Measurements from ENCODE around the gene LGR6.

The LGR6 gene

DNA sequence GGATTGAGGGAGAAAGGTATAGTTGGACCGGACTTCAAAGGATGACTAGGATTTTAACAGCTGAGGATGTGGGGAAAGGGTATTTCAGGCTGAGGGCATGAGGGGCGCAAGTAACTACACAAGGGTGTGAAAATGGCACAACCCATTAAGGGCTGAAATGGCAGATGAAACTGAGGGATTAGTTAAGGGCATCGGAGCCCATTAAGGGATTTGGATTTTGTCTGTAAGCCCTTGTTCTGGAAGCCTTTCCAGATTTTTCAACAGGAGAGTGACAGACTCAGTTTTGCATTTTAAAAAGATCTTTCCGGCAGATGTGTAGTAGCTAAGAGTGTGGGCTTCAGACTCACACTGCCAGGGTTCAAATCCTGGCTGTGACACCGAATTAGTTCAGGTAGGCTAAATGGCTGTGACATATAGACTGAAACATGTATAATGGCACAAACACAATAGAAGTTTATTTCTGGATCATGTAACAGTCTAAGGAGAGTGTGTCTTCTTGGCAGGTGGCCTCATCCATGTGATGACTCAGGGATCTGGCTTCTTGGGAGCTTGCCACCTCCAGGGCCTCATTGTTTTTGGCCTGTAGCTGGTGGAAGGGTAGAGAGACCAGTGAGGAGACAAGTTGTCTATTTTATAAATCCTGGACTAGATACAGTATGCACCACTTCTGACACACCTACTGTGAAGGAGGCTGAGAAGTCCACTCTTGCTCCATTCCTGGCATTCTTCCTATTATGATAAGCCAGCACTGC, 98.5 kb downstream of the LGR6 start:
- DNase-seq (no peak), ATAC-seq (no peak)

- no peak for ATAC-seq
- DNase-seq: no peak
Observed at GRCh38 chr1:202292773-202293172, 99.2 kb downstream of the LGR6 start.

DNA sequence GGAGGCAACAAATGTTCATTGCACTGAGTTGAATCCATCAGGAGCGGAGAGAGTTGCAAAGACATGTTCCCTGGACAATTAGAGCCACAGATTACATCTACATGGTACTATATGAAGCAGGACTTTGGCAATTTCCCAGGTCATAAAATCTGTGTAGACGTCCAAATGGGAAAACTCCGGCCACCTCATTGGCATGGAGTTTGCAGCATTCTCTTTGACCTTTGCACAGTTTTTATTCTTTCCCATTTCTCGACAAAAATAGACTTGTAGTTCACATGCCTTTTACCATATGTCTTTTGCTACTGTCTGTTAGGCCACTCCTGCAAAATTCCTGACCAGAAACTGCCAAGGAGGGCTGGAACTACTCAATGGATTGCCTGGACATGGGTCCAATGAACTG, 100.0 kb downstream of the LGR6 start:
- no peak for ATAC-seq
- DNase-seq: no peak

DNA sequence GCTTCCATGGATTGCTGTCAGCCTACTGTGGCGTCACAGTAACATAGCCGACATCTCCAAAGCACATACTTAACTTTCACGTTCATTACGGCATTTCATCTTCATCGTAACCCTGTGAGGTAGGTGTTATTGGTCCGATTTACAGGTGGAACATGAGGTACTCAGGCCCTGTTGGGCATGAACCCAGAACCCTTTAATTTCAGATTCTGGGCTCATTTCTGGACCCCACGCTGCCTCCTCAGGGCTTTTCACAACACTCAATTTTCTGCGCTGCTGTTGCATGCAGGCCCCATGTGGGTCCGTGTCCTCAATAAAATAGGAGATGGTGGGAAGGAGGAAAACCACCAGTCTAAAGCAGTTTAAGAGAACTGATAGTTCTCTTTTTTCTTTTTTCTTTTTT, 108.6 kb downstream of the LGR6 start:
- ATAC-seq: no peak
- no peak for DNase-seq

GRCh38 chr1:202304375-202304774, 110.8 kb downstream of the LGR6 start:
- DNase-seq (no peak), ATAC-seq (no peak)

DNA sequence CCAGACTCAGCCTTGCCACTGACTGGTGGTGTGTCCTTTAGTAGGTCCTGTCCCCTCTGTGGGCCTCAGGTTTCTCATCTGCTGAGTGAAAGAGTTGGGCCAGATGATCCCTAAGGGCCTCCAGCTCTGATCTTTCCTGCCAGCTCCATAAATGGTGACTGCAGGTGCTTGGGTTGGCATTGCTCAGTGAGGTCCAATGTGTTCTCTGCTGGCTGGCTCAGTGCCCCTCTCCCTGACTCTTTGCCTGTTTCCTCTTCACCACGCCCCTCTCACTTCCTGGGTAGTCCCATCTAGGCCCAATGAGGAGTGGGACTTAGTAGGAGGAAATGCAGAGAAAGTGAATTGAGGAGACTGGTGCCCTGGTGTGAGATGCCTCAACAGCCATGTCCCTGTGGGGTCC, 111.6 kb downstream of the LGR6 start:
- ATAC-seq (no peak), DNase-seq (no peak)

- DNase-seq: no peak
- no peak for ATAC-seq
Observed at GRCh38 chr1:202306535-202307345, 113.1 kb downstream of the LGR6 start.

DNA sequence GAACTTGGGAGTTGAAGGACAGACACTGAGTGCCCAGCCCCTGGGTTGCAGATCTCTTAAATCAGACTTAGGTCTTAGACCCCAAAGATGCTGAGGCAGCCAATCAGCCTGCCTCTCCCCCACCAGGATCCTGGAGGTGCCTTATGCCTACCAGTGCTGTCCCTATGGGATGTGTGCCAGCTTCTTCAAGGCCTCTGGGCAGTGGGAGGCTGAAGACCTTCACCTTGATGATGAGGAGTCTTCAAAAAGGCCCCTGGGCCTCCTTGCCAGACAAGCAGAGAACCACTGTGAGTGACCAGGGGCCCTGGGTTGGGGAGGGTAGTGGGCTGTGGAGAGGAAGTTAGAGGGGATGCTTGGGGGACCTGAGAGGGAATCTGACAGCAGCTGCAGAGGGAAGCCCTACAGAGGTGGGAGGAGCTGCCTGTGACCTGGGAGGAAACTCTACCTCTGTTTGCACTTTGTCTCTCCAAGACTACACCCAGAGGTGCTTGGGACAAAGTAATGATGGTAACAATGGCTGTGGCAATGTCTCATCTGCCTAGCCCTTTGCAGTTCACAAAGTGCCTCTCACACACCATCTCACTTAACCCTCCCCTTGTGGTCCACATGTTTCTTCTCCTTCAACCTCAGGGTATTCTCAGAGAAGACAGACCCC, 116.6 kb downstream of the LGR6 start:
- DNase-seq (no peak), ATAC-seq (no peak)

DNA sequence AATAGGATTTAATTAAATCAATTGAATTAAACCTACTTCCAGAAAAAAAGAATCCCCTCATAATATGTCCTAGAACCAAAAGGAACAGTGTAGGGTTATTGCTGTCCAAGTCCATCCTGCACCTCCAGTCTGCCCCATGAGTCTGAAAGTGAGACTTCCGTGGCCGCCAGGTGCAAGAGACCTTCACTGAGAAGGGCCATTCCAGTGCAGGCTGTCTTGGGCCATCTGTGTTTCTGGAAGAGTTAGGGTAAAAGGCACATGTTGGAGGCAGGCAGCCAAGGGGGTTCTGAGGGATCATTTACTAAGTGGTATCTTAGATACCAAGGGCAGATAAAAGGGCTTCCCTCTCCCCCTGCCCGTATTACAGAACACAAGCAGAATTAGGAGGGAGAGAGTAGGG, 117.1 kb downstream of the LGR6 start:
- no peak for ATAC-seq
- no peak for DNase-seq

GRCh38 chr1:202311875-202312635, 118.5 kb downstream of the LGR6 start:
- ATAC-seq: no peak

GRCh38 chr1:202315576-202316168, 122.1 kb downstream of the LGR6 start:
- DNase-seq (peak; percentile 80), ATAC-seq (peak; percentile 60)

More at GRCh38 chr1:202311875-202312635, 118.5 kb downstream of the LGR6 start:
- no peak for DNase-seq

DNA sequence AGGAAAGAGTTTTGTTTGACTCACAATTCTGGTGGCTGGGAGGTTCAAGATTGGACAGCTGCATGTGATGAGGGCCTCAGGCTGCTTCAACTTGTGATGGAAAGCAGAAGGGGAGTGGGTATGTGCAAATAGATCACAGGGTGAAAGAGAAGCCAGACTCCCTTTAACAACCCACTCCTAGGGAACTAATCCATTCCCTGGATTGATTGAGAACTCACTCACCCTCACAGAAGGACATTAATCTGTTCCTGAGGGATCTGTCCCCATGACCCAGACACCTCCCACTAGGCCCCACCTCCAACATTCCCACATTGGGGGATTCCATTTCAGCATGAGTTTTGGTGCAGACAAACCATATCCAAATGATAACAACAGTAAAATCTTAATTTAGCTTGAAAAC, 122.6 kb downstream of the LGR6 start:
- ATAC-seq: no peak

DNA sequence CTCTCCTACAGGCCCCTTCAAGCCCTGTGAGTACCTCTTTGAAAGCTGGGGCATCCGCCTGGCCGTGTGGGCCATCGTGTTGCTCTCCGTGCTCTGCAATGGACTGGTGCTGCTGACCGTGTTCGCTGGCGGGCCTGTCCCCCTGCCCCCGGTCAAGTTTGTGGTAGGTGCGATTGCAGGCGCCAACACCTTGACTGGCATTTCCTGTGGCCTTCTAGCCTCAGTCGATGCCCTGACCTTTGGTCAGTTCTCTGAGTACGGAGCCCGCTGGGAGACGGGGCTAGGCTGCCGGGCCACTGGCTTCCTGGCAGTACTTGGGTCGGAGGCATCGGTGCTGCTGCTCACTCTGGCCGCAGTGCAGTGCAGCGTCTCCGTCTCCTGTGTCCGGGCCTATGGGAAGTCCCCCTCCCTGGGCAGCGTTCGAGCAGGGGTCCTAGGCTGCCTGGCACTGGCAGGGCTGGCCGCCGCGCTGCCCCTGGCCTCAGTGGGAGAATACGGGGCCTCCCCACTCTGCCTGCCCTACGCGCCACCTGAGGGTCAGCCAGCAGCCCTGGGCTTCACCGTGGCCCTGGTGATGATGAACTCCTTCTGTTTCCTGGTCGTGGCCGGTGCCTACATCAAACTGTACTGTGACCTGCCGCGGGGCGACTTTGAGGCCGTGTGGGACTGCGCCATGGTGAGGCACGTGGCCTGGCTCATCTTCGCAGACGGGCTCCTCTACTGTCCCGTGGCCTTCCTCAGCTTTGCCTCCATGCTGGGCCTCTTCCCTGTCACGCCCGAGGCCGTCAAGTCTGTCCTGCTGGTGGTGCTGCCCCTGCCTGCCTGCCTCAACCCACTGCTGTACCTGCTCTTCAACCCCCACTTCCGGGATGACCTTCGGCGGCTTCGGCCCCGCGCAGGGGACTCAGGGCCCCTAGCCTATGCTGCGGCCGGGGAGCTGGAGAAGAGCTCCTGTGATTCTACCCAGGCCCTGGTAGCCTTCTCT, 124.6 kb downstream of the LGR6 start:
- DNase-seq (no peak), ATAC-seq (no peak)

More for the DNA sequence above, 122.6 kb downstream of the LGR6 start:
- no peak for DNase-seq

GRCh38 chr1:202319381-202320080, 125.9 kb downstream of the LGR6 start:
- DNase-seq: no peak
- ATAC-seq: no peak

DNA sequence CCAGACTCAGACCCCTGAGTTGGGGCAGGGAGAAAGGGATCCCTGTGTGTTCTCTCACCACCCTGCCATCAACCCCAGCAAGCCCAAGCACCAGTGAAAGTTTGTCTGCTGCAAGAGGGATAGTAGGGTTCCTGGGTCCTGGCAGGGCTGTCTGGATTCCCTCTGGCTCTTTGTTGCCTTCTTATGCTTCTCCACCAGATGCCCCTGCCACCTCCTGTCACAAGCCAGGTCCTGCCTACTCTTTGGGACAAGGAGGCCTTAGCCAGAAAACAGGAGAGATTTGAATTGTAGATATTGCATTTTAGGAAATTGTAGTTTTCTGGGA, 126.4 kb downstream of the LGR6 start:
- no peak for DNase-seq
- no peak for ATAC-seq

DNA sequence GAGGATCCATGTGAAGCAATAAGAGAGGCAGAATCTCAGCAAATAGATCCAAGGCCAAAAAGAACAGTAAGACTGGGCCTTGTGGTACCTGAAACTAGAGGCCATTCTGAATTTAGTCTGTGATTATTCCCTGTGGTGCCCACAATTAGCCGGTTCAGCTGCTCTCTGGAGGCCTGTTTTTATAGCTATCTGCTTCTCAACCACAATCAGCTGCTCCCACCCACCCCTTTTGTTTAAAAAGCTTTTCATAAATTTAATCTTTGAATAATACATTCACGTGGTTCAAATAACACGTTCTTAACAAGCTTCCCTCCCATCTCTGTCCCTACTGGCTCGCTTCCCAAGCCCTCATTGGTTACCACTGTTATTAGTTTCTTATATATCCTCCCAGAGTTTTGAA, 130.1 kb downstream of the LGR6 start:
- no peak for DNase-seq
- ATAC-seq: no peak

DNA sequence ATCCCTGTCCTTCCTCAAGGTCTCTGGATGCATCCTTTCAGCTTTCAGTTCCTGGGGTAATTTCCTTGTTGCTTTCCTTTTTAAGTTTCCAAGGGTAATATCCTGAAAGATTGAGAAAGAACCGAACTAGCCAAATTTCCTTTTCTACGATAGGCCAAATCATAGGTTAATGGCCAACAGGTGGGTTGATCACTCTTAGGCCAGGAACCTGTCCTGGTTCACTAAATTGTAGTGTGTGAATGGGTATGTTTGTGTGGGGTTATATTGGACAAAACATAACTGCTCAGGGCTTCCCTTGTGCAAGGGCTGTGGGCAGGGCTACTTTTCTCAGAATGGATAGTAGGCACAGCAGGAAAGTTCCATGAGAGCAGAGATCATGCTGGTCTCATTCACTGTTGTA, 131.0 kb downstream of the LGR6 start:
- ATAC-seq: no peak
- DNase-seq: no peak

GRCh38 chr1:202329891-202330290, 136.3 kb downstream of the LGR6 start:
- DNase-seq (no peak), ATAC-seq (no peak)

- ATAC-seq (no peak), DNase-seq (no peak)
Observed at GRCh38 chr1:202333861-202334260, 140.3 kb downstream of the LGR6 start.

- DNase-seq (no peak), ATAC-seq (no peak)
Observed at GRCh38 chr1:202343652-202344349, 150.2 kb downstream of the LGR6 start.
